ENCODE measurements around the gene RFX8.
"Not testable (repeated sequence)": the region's sequence is repeated elsewhere in the genome, so short reads cannot be mapped to it uniquely, and the experiment has no call there.

RFX8 gene

GRCh38 chr2:101466426-101466825, 8.5 kb downstream of the RFX8 start:
- no peaks in the 10 kb centered on the region for H3K36me3 ChIP-seq
- no peaks in the 10 kb centered on the region for H3K9me3 ChIP-seq (ENCODE audit: severe bottlenecking)
- H3K27ac ChIP-seq: no peak overlapping the region
- H3K4me3 ChIP-seq (ENCODE audit: low read depth, low read length): no peak overlapping the region
- TF ChIP-seq, protein P1, sequence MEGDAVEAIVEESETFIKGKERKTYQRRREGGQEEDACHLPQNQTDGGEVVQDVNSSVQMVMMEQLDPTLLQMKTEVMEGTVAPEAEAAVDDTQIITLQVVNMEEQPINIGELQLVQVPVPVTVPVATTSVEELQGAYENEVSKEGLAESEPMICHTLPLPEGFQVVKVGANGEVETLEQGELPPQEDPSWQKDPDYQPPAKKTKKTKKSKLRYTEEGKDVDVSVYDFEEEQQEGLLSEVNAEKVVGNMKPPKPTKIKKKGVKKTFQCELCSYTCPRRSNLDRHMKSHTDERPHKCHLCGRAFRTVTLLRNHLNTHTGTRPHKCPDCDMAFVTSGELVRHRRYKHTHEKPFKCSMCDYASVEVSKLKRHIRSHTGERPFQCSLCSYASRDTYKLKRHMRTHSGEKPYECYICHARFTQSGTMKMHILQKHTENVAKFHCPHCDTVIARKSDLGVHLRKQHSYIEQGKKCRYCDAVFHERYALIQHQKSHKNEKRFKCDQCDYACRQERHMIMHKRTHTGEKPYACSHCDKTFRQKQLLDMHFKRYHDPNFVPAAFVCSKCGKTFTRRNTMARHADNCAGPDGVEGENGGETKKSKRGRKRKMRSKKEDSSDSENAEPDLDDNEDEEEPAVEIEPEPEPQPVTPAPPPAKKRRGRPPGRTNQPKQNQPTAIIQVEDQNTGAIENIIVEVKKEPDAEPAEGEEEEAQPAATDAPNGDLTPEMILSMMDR (IDR thresholded peaks at IDR 0.05; ENCODE audit: low read depth, low read length): no peak
- H3K27me3 ChIP-seq (ENCODE audit: insufficient read depth, low read depth, severe bottlenecking): no peaks in the 10 kb centered on the region
- no peak for DNase-seq

DNA sequence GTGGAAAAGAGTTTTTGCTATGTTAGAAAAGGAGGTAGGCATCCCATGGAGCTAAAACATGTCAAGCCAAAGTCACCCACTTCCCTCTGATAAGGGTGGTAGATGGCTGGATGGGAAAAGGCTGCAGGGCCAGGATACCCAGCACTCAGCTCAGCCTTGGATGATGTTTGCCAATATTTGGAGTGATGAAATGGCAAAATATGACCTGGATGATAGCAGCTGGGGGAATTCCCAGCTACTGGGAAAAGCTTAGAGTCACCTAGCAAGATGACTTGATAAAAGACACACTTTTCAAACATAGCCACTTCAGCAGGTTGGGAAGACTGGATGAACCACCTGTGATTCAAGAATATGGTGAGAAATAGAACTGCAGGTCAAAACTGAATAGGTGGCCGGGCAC, 10.1 kb downstream of the RFX8 start:
- no peaks in the 10 kb centered on the region for H3K36me3 ChIP-seq
- DNase-seq: no peak
- H3K4me3 ChIP-seq (ENCODE audit: low read depth, low read length): no peak overlapping the region
- TF ChIP-seq, protein P1 (IDR thresholded peaks at IDR 0.05; ENCODE audit: low read depth, low read length): no peak
- no peaks in the 10 kb centered on the region for H3K9me3 ChIP-seq (ENCODE audit: severe bottlenecking)
- H3K27ac ChIP-seq: no peak overlapping the region
- H3K27me3 ChIP-seq (ENCODE audit: insufficient read depth, low read depth, severe bottlenecking): no peaks in the 10 kb centered on the region

DNA sequence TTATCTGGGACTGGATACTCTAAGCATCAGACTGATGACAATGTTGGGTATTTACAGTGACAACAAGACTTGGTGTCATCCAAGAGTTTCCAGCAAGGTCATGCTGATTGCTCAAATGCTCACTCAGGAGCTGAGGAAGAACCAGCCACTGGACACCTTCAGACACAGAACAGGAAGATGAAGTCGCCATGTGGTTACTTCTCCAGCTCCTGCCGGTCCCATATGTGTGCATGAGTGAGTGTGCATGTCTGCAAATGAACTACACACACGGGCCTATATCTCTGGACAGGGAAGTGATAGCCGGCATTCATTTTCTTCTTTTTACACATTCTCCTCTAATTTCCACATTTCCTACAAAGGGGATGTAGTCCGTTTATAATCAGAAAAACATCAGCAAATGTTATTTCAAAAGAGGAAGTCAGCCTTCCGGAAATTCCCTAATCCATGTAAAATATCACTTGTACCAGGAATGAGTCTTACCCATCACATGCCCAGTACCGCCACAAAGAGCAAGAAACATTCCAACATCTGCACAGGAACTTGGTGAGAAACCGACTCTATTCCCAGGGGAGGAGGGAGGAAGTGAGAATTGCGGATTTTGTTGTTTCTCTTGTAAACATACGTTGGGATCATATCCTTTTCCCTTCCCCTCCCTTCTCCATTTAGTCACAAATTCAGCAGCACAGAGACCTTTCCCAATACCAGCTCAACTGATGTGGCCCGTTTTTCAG, 10.8 kb downstream of the RFX8 start:
- no peaks in the 10 kb centered on the region for H3K27me3 ChIP-seq (ENCODE audit: insufficient read depth, low read depth, severe bottlenecking)
- H3K9me3 ChIP-seq (ENCODE audit: severe bottlenecking): no peaks in the 10 kb centered on the region
- no peak for DNase-seq
- no peak overlapping the region for H3K4me3 ChIP-seq (ENCODE audit: low read depth, low read length)
- H3K27ac ChIP-seq: no peak overlapping the region
- H3K36me3 ChIP-seq: no peaks in the 10 kb centered on the region
- TF ChIP-seq, protein P1 (IDR thresholded peaks at IDR 0.05; ENCODE audit: low read depth, low read length): no peak

GRCh38 chr2:101463421-101463820, 11.5 kb downstream of the RFX8 start:
- H3K27ac ChIP-seq: no peak overlapping the region
- H3K27me3 ChIP-seq (ENCODE audit: insufficient read depth, low read depth, severe bottlenecking): no peaks in the 10 kb centered on the region

GRCh38 chr2:101461381-101461780, 13.5 kb downstream of the RFX8 start:
- TF ChIP-seq, protein P1 (IDR thresholded peaks at IDR 0.05; ENCODE audit: low read depth, low read length): no peak
- no peaks in the 10 kb centered on the region for H3K36me3 ChIP-seq
- no peaks in the 10 kb centered on the region for H3K27me3 ChIP-seq (ENCODE audit: insufficient read depth, low read depth, severe bottlenecking)
- H3K27ac ChIP-seq: no peak overlapping the region
- DNase-seq: no peak
- no peak overlapping the region for H3K4me3 ChIP-seq (ENCODE audit: low read depth, low read length)
- H3K9me3 ChIP-seq (ENCODE audit: severe bottlenecking): no peaks in the 10 kb centered on the region

More at GRCh38 chr2:101463421-101463820, 11.5 kb downstream of the RFX8 start:
- Histone ChIP-seq H3K4me3 (ENCODE audit: low read depth, low read length) (no peak overlapping the region), H3K9me3 (ENCODE audit: severe bottlenecking) (no peaks in the 10 kb centered on the region), H3K36me3 (no peaks in the 10 kb centered on the region)
- TF ChIP-seq, protein P1 (IDR thresholded peaks at IDR 0.05; ENCODE audit: low read depth, low read length): no peak
- DNase-seq: no peak

DNA sequence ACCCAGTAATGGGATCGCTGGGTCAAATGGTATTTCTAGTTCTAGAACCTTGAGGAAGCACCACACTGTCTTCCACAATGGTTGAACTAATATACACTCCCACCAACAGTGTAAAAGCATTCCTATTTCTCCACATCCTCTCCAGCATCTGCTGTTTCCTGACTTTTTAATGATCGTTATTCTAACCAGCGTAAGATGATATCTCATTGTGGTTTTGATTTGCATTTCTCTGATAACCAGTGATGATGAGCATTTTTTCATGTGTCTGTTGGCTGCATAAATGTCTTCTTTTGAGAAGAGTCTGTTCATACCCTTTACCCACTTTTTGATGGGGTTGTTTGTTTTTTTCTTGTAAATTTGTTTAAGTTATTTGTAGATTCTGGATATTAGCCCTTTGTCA, 20.5 kb downstream of the RFX8 start:
- H3K36me3 ChIP-seq; H3K27me3 ChIP-seq (ENCODE audit: insufficient read depth, low read depth, severe bottlenecking); H3K9me3 ChIP-seq (ENCODE audit: severe bottlenecking); H3K4me3 ChIP-seq (ENCODE audit: low read depth, low read length); DNase-seq; H3K27ac ChIP-seq: not testable (repeated sequence)

Measured in WERI-Rb-1 (cell line).